GM21786 (cell line): ENCODE results near the gene NFASC.

ENCODE experiments used
- ATAC-seq: cut with Tn5 transposase; IDR thresholded peaks from one replicate; pipeline ENCODE4 v1.9.1; 2021; ENCODE audit not compliant: unreplicated experiment

The NFASC gene

GRCh38 chr1:205058853-205059252 is 188.2 kb downstream of the NFASC start:
- ATAC-seq = no peak

- no peak for ATAC-seq
Observed at GRCh38 chr1:205059660-205060059, 189.0 kb downstream of the NFASC start.

- ATAC-seq = no peak
Observed at GRCh38 chr1:205060746-205061145, 190.1 kb downstream of the NFASC start.

GRCh38 chr1:205061227-205061626 is 190.6 kb downstream of the NFASC start:
- ATAC-seq = no peak

GRCh38 chr1:205061665-205062069 is 191.0 kb downstream of the NFASC start:
- ATAC-seq = no peak

GRCh38 chr1:205062319-205062718 is 191.7 kb downstream of the NFASC start:
- ATAC-seq = no peak

GRCh38 chr1:205062895-205063294 is 192.2 kb downstream of the NFASC start:
- ATAC-seq = no peak

GRCh38 chr1:205064301-205064700 is 193.6 kb downstream of the NFASC start:
- ATAC-seq = no peak

GRCh38 chr1:205064741-205065316 is 194.2 kb downstream of the NFASC start:
- ATAC-seq = no peak

GRCh38 chr1:205065666-205066065 is 195.0 kb downstream of the NFASC start:
- no peak for ATAC-seq

- ATAC-seq = no peak
Observed at GRCh38 chr1:205066141-205066818, 195.6 kb downstream of the NFASC start.

- ATAC-seq = no peak
Observed at GRCh38 chr1:205067031-205067430, 196.4 kb downstream of the NFASC start.

- no peak for ATAC-seq
Observed at GRCh38 chr1:205068001-205068400, 197.3 kb downstream of the NFASC start.

GRCh38 chr1:205068457-205069040 is 197.9 kb downstream of the NFASC start:
- no peak for ATAC-seq

- no peak for ATAC-seq
Observed at GRCh38 chr1:205069371-205070125, 198.9 kb downstream of the NFASC start.

- ATAC-seq = no peak
Observed at GRCh38 chr1:205071028-205071409, 200.4 kb downstream of the NFASC start.

- no peak for ATAC-seq
Observed at GRCh38 chr1:205071801-205072200, 201.1 kb downstream of the NFASC start.

GRCh38 chr1:205072286-205072685 is 201.6 kb downstream of the NFASC start:
- no peak for ATAC-seq
